ENCODE data around the gene CHST5.

- TF ChIP-seq CTCF (IDR thresholded peaks at IDR 0.05) (no peak), ZFX (IDR thresholded peaks at IDR 0.05; ENCODE audit: borderline replicate concordance) (no peak)
These were observed 29.8 kb downstream of the CHST5 start for GRCh38 chr16:75506107-75506506.

All from 22Rv1 (cell line).